GM21576 (cell line): Measurements from ENCODE around the gene CAMTA1.
"Not testable (repeated sequence)": the region's sequence is repeated elsewhere in the genome, so short reads cannot be mapped to it uniquely, and the experiment has no call there.

Source experiments
- ATAC-seq: cut with Tn5 transposase; IDR thresholded peaks from one replicate; pipeline ENCODE4 v1.9.1; 2021; ENCODE audit warnings: mild to moderate bottlenecking, moderate library complexity; ENCODE audit not compliant: unreplicated experiment

CAMTA1 gene

DNA sequence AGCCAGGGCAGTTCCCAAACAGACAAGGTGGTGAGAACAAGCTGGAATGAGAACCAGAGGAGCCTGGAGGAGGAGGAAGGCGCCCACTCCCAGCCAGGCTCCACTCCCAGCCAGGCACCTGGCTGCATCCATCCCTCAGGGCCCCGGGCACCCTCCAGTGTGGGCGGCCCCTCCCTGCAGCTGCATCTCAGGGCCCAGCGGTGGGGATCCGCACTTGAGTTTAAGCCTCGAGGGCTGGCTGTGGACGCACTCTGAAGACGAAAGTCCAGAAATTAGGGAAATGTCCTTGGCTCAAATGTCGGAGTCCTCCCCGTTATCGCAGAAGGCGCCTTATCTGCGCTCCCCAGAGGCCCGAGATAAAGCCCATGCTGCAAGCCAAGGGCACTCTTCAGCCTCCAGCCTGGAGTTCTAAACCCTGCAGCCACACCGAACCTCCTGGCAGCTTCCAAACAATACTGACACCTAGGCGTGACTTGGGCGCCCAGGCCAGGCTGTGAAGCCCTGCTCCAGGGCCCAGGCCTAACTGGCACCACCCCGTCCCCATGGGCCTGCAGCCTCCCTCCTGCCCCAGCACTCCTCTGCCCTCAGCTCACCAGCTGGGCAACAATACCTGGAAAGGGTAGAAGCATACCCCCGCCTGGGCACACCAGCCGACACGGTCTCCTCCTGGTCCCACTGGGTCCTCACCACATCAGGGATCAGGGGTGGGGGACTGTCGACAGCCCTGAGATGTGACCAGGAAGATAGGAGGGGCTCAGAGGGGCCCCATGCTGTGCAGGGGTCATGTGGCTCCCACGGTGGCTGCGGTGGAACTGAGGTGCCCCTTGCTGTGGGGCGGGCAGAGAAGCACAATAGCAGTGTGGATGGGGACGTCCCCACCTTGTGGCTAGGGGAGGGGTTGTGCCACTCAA lies 801.0 kb downstream of the CAMTA1 start:
- ATAC-seq: no peak

DNA sequence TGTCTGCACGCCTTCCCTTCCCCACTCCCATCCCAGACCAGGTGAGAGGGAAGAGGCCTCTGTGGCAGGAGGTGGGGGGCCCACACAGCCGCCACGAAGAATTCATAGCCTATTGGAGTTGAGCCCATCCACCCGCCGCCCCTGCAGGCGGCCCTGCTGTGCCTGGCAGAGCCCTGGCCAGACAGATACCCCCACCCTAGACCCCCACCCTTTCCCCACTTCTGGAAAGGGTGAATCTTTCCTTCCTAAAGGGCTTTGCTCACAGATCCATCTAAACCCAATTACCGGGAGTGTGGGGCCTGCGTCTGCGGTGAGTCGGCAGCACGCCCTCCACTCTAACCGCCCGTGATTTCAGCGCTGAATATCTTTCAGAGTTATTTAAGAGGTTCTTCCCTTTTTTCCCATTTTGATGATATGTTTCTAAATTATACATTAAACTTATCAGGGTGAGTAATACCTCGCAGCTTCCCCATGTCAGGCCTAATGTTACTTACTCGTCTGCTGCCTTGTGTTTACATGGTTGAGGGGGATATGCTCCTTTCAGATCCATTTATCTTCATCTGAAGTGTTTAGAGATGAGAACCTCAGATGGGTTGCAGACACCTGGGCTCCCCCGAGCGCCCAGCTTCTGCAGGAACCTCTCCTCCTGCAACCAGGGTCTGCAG lies 802.0 kb downstream of the CAMTA1 start:
- no peak for ATAC-seq

DNA sequence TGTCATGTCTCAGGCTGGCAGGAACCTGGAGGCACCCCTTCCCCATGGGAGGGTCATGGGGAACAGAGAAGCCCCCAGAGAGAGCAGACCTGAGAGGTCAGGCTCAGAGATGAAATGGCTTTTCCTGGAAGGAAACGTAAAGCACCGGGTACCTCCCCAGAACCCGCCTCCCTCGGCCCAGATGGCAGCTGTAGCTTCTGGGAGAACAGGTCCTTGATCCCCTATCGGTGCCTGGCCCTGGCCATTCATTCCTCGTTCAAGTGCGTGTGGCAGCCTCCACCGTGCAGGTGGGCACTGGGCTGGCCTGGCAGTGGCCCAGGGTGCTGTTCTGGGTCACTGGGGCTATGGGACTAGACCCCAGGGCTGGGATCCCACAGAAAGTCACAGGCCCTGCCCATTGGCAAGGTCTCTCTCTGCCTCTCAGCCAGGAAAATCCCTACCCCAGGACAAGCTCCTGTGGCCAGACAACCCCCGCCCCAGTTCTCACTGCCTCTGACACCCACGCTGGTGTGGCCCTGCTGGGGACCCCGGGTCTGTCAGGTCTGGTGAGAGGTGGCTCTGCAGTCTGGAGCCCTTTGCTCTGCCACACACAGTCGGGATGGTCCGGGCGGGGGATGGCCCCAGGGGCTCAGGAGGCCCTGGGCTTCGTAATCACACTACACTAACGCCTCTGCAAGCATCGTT lies 802.7 kb downstream of the CAMTA1 start:
- ATAC-seq: no peak

DNA sequence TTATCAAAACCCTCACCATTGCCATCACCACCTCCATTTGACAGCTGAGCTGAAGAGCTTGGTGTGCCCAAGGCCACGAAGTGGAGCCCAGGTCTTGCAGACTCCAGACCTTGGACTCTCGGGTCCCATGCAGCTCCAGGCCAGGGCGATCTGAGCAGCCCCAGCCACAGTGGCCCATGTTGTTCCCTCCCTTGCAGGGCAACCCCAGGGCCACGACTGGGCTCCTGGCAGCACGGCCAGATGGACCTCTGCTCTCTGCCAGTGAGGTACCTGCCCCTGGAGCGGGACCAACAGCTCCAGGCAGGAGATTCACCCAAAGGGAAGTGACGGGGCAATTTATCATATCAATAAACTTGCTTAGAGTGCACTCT lies 803.2 kb downstream of the CAMTA1 start:
- no peak for ATAC-seq

DNA sequence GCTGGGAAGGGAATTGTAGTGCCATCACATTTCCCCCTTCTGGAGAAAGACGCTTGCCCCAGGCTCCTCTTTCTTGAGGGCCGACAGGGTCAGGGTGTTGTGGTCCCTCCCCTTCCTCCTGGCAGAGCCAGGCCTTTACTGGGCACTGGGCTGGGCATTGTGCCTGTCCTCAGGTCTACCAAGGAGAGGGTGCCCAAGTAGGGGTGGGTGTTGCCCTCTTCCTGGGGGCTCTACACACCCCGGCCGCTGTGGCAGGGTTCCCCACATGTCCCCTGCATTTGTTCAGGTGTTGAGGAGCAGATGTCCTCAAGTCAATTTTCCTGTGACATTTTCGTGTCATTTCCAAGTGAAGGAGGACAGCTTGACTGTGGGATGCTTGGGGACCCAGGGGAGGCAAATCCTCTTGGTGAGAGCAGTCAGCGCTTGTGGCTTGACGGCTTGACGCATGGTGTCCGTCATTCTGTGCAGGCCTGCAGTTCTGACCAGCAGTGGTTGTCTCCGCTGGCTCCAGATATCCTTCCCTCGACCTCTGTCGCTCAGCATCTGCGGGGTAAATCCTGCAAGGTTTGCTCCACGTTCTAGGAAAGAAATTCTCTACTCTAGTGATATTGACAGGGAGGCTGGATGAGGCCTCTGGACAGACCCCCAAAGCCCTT lies 804.0 kb downstream of the CAMTA1 start:
- ATAC-seq: no peak

DNA sequence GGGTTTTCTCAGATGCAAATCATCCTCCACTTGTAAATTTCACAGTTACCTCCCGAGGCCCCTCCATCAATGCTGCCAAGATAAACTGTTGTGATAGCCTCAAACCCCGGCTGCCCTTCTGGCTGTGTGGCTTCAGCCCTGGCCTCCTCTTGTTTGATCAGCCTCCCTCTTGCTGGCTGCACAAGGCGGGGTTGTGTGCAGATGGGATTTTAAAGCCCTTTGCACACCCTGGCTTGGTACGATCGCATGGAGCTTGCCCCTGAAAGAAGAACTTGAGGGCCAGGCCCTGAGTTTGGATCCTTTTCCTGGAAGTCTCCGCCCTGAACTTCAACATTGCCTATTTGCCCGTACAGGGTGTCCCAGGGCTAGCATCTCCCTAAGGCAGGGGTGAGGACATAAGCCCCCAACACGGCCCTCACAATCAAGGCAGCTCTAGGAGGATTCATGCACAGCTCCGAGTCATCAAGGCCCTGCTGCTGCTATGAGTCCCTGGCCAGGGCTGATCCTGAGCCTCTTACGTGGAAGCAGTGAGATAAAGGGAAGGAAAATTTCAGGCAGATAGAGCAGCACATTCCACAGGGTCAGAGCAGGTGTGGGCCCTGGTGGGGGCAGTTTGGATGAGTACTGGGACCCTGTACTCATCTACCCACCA lies 804.6 kb downstream of the CAMTA1 start:
- ATAC-seq: no peak

DNA sequence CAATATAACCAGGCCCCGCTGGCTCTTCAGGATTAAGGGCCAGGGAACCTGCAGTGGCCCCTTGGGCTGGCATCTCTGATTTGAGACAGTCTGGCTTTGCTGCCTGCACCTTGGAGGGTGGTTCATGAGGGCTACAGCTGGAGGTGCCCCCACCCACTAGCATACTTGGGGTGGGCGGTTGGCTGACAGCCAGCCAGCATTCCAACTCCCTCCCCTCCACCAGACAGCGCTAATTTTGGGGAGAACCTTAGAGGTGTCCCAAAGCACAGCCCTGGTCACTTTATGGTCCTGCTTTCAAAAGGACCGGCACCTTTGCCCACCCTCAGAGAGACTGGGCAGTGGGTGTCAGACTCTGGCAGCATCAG lies 805.2 kb downstream of the CAMTA1 start:
- ATAC-seq: no peak

DNA sequence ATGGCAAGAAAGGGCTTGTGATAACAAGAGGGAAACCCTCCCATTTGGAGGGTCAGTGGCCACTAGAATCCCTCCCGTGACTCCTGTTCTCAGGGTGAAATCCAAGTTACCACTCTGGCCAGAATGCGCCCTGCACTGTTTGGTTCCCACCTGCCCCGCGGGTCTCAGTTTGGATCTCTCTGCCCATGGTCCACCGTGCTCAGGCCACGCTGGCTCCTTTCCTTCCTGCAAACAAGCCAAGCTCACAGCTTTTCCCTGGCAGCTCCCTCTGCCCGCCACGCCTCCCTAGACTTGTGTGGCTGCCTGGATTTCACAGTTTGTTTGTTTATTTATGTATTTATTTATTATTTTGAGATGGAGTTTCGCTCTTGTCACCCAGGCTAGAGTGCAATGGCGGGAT lies 806.3 kb downstream of the CAMTA1 start:
- ATAC-seq: no peak

DNA sequence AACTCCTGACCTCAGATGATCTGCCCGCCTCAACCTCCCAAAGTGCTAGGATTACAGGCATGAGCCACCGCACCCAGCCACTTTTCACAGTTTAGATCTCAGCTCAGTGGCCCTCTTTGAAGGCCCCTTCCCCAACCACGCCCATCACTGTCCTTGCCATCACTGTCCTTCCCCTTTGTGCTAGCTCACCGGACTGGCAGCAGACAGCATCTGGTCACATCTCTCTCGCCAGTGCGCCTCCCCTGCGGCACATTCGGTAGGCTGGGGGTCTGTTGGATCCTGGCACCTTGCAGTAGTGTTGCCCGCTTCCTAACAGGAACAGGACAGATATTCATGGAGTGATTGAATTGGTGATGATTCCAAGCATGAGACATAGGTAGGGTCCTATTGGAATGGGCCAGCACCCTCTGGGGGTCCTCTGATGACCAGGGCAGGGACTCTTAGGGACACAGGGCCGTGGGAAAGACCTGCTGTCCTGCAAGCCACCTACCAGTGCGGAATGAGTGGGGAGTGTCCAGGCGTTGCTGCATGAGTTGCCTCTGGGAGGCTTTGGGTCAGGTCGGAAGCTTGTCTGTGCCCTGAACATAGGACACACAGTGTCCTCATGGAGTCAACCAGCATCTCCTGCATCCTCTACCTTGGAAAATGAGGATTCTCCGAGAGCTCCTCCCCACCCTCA lies 807.0 kb downstream of the CAMTA1 start:
- no peak for ATAC-seq

DNA sequence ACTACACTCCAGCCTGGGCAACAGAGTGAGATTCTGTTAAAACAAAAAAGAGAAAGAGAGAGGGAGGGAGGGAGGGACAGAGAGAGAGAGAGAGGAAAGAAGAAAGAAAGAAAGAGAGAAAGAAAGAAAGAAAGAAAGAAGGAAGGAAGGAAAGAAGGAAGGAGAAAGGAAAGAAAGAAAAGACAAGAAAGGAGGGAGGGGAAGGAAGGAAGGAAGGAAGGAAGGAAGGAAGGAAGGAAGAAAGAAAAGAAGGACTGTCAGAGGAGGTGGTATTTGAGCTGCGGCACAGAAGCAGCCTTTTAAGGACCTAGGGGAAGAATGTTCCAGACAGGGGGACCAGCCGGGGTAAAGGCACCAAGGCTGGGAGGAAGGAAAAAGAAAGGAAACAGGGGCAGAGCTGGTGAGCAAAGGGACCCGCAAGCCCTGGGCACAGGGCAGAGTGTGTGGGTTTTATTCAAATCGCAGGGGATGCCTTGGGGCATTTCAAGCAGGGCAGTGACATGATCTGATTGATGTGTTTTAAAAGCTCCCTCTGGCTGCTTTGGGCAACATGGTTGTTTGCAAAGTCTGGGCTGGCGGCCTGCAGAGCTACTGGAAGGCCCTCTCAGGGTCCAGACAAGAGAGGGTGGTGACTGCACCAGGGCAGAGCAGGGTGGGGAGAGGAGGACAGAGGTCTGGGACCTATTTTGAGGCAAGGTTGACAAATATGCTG lies 808.9 kb downstream of the CAMTA1 start:
- ATAC-seq: no peak

DNA sequence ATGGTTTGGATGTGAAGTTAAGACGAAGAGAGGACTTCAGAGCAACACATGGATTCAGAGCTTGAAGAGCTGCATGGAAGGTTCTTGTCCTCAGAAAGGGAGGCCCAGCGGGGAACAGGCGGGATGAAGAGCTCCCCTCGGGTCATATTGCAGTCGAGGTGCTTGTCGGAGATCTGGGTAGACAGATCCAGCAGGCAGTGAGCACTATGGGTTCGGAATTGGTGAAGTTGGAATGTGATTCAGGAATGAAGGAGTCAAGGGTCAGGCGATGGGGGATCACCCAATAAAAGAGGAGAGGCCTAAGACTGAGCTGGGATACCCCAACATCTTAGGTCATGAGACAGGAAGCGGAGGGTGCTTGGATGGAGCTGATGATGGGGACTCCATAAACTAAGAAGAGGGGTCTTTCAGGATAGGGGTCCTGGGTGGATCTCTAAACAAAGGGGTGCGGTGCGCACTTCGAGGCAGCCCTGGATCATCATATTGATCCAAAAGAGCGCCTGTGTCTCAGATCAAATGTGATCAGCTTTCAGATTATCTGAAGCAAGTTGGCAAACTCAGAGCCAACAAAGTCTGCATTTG lies 809.6 kb downstream of the CAMTA1 start:
- ATAC-seq: no peak

DNA sequence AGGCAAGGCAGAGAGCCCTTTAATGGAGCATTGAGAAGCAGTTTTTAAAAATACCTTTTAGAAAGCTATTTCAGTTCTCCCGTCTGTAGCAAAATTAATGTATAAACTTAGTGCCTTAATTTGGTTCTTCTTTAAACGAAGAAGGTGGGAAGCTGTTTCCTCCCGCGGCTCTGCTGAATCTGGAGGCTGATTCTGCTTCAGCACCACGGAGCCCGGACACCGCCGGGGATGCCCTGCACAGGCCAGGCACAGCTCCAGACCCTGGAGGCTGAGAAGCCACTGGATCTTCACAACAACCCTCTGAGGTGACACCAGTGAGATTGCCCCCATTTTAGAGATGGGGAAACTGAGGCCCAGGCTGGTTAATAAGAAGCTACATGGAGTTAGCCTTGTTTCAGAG lies 810.1 kb downstream of the CAMTA1 start:
- no peak for ATAC-seq

DNA sequence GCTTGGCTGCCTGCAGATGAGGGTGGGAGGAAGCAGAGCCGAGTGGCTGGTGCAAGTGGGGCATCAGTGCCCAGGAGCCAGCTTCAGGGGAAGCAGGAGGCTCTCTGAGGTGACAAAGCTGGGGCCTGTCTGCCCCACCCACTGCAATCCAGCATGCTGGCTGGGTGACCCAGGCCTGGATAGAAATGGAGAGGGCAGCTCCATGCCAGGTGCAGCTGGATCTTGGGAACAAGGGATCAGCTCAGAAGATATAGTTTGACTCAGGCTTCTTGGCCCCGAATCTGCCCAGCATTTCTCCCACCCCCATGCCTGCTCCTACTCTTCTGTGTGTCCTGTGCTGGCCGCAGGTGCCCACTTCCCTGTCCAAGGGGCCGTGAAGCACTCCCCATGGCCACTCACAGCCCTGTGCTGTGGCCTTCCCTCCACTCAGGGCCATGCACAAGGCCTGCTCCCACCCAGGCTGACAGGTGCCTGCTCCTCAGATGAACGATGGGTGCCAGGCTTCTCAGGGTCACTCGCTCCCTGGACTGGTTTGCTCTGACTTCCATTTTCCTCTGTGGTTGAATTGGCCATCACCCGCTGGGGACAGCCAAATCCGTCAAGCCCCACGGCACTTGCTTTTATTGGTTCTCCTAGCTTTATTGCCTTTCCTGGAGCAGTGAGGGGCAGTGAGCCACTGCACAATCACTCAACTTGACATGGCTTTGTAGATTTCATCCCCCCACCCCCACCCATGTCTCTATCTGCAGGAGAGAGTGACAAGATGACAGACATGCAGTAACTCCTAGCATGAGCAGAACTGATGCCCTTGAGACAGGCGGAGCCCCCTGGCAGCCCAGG lies 811.1 kb downstream of the CAMTA1 start:
- no peak for ATAC-seq

DNA sequence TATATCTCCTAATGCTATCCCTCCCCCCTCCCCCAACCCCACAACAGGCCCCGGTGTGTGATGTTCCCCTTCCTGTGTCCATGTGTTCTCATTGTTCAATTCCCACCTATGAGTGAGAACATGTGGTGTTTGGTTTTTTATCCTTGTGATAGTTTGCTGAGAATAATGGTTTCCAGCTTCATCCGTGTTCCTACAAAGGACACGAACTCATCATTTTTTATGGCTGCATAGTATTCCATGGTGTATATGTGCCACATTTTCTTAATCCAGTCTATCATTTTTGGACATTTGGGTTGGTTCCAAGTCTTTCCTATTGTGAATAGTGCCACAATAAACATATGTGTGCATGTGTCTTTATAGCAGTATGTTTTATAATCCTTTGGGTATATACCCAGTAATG lies 812.8 kb downstream of the CAMTA1 start:
- not testable (repeated sequence) for ATAC-seq

DNA sequence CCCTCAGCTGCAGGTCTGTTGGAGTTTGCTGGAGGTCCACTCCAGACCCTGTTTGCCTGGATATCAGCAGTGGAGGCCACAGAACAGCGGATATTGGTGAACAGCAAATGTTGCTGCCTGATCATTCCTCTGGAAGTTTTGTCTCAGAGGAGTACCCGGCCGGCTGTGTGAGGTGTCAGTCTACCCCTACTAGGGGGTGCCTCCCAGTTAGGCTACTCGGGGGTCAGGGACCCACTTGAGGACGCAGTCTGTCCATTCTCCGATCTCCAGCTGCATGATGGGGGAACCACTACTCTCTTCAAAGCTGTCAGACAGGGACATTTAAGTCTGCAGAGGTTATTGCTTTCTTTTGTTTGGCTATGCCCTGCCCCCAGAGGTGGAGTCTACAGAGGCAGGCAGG lies 819.7 kb downstream of the CAMTA1 start:
- not testable (repeated sequence) for ATAC-seq

DNA sequence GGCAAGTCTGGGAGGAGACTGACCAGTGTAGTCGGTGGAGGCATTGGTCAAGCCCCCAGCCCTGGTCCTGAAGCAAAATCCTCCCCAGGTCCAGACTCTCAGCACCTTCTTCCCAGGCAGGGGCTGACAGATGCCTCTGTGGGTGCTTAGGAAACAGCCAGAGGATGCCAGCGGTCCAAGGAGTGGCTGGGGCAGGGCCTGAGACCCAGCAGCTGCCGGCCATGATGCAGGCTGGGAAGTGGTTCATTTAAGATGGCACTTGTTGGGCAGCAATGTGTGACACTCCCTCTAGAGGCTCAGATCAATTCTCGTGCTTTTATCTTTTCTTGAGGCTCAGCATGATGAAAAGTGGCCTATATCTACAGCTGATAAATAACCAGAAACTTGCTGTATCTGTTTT lies 820.8 kb downstream of the CAMTA1 start:
- ATAC-seq: no peak

DNA sequence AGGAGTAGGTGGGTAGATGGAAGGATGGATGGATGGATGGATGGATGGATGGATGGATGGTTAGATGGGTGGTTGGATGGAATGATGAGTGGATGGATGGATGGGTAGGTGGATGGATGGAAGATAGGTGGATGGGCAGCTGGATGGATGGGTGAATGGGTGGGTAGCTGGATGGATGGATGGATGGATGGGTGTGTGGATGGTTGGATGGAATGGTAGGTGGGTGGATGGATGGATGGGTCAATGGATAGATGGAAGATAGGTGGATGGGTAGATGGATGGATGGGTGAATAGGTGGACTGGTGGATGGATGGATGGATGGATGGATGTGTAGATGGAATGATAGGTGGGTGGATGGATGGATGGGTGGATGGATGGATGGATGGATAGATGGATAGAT lies 821.8 kb downstream of the CAMTA1 start:
- no peak for ATAC-seq

DNA sequence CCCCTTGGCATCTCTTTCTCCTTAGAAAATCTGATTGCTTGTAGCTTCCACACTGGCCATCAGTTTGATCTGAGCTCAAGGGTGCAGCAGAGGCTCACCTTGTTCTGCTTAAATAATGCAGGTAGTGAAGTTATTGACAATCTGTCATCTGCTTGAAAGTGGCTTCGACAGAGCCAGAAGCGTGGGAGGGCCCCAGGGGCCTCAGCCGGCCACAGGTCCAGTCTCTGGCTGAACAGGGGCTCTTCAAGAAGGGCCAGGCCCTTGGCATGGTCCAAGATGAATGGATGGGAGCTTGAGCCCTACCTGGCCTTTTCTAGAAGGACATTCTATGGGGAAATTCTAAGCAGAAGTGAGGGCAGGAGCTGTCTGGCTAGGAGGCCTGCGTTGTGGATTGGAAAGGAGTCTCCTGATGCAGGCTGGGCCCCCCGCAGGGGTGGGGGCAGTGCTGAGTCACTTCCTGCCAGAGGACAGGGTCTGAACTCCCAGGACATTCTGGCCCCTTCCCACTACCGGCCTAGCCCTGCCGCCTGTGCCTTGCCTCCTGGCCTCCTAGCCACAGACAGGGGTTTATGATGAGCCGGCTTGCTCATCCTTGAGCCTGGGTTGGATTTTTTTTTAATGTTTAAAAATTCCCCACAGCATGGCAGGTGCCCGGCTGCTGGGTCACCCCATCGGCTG lies 823.5 kb downstream of the CAMTA1 start:
- no peak for ATAC-seq
